Suprapubic skin (tissue), 4 donors: ENCODE results near the gene AKAP3. TPM values are rescaled to one million over a fixed set of nuclear protein-coding genes. Genes with fewer than 3 reads are reported as not detected.

Experiments used
- DNase-seq, 2 donors: peaks; one replicate each; pipeline ENCODE4 v3.0.0-alpha.2; 2019; ENCODE audit warnings: low spot score in 2 of 2
- H3K27ac ChIP-seq: fragments of 200-600 bp; sonication (generic); one replicate; pipeline ENCODE4 v1.5.1; 2019
- H3K27me3 ChIP-seq: fragments of 200-600 bp; sonication (generic); one replicate; pipeline ENCODE4 v1.5.1; 2019
- H3K36me3 ChIP-seq: fragments of 200-600 bp; sonication (generic); one replicate; pipeline ENCODE4 v1.5.1; 2019
- H3K4me1 ChIP-seq: fragments of 200-600 bp; sonication (generic); one replicate; pipeline ENCODE4 v1.5.1; 2019
- H3K4me3 ChIP-seq: fragments of 200-600 bp; sonication (generic); one replicate; pipeline ENCODE4 v1.5.1; 2019; ENCODE audit warnings: mild to moderate bottlenecking
- H3K9me3 ChIP-seq: fragments of 200-600 bp; sonication (generic); one replicate; pipeline ENCODE4 v1.5.1; 2019
- EP300 ChIP-seq: sonication (generic); formaldehyde crosslinking; IDR thresholded peaks from one replicate; pipeline ENCODE4 v1.6.1; 2017; ENCODE audit warnings: antibody characterized with exemption
- POLR2A ChIP-seq, 2 donors: fragments of 450-650 bp; IDR thresholded peaks; one replicate each; pipeline ENCODE4 v1.6.1; 2017; ENCODE audit warnings: antibody characterized with exemption in 2 of 2, mild to moderate bottlenecking in 2 of 2, moderate library complexity in 2 of 2
- POLR2AphosphoS5 ChIP-seq, 3 donors: sonication (generic); formaldehyde crosslinking; IDR thresholded peaks; one replicate each; pipeline ENCODE4 v1.6.1; 2017; ENCODE audit warnings: antibody characterized with exemption in 3 of 3
- WGBS: methylation state at CpG from one replicate; pipeline ENCODE4 v1.1.5; 2018; 5-methylcytosine and 5-hydroxymethylcytosine counted together
- total RNA-seq, 4 donors: library from RNA; depleted of rRNA; stranded (reverse); fragments of >200 nt; gene quantifications; one replicate each; pipeline ENCODE4 v1.1.0, GENCODE V29; 2016
- TF ChIP-seq, protein P1 (sequence below), 2 donors: fragments of 200-600 bp in 1 of 2; fragments of 450-650 bp in 1 of 2; sonication (generic) in 1 of 2; IDR thresholded peaks; one replicate each; pipeline ENCODE4 v1.5.1; 2016 to 2019; ENCODE audit warnings: antibody characterized with exemption in 2 of 2, mild to moderate bottlenecking in 1 of 2, moderate library complexity in 1 of 2

The AKAP3 gene
- total RNA-seq, 4 donors from 2014 or later = 1.2 to 1.9 (median 1.5) TPM

DNA sequence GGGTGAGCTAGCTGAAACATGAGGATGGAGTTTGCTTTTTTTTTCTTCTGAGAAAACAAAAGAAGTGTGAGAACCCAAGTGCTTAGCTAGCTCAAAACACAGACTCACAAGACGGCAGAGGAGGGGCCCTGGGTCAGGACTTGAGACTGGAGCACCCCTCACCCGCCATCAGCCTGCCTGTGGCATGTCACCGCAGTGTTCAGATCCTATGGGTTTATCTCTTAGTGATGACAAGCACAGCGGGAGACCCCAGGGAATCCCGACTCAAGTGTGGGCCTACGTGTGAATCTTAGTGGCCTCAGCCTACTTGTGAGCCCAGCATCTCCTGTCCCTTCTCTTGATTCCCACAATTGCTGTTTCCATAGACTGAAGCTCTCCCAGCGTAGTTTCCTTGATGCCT, 64.0 kb downstream of the AKAP3 start:
- Histone ChIP-seq H3K4me3 (no peak overlapping the region), H3K9me3 (no peaks in the 10 kb centered on the region), H3K27me3 (peaks cover 13% of the 10 kb centered on the region), H3K27ac (no peak overlapping the region), H3K4me1 (no peaks in the 10 kb centered on the region), H3K36me3 (no peaks in the 10 kb centered on the region)
- no peak for DNase-seq
- 82% methylated on average over 7 of the region's 7 CpGs for WGBS
- TF ChIP-seq POLR2A (IDR thresholded peaks at IDR 0.05) = no peak
- no peak for TF ChIP-seq EP300
- TF ChIP-seq, protein P1, sequence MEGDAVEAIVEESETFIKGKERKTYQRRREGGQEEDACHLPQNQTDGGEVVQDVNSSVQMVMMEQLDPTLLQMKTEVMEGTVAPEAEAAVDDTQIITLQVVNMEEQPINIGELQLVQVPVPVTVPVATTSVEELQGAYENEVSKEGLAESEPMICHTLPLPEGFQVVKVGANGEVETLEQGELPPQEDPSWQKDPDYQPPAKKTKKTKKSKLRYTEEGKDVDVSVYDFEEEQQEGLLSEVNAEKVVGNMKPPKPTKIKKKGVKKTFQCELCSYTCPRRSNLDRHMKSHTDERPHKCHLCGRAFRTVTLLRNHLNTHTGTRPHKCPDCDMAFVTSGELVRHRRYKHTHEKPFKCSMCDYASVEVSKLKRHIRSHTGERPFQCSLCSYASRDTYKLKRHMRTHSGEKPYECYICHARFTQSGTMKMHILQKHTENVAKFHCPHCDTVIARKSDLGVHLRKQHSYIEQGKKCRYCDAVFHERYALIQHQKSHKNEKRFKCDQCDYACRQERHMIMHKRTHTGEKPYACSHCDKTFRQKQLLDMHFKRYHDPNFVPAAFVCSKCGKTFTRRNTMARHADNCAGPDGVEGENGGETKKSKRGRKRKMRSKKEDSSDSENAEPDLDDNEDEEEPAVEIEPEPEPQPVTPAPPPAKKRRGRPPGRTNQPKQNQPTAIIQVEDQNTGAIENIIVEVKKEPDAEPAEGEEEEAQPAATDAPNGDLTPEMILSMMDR (IDR thresholded peaks at IDR 0.05) = no peak
- TF ChIP-seq POLR2AphosphoS5 (IDR thresholded peaks at IDR 0.05) = no peak

DNA sequence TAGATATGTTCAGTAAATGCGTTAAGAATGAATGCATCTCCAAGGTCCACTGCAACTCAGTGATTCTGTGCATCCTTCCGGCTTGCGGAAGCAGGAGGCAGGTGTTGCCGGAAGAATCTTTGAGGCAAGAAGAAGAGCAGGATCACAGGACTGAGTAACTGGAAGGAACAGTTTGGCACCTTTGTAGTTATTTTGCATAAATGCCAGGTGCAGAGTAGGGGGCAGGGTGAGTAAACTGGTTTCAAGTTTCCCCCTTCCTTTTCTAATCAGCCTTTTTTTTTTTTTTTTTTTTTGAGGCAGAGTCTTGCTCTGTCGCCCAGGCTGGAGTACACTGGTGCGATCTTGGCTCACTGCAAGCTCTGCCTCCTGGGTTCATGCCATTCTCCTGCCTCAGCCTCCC, 64.6 kb downstream of the AKAP3 start:
- TF ChIP-seq POLR2AphosphoS5 (IDR thresholded peaks at IDR 0.05) = no peak
- no peak for TF ChIP-seq EP300
- TF ChIP-seq POLR2A (IDR thresholded peaks at IDR 0.05) = no peak
- TF ChIP-seq, protein P1 (IDR thresholded peaks at IDR 0.05) = no peak
- Histone ChIP-seq H3K36me3 (no peaks in the 10 kb centered on the region), H3K27me3 (peaks cover 13% of the 10 kb centered on the region), H3K4me1 (no peaks in the 10 kb centered on the region), H3K4me3 (no peak overlapping the region), H3K9me3 (no peaks in the 10 kb centered on the region), H3K27ac (no peak overlapping the region)
- no peak for DNase-seq
- WGBS = 80% methylated on average over 6 of the region's 6 CpGs

DNA sequence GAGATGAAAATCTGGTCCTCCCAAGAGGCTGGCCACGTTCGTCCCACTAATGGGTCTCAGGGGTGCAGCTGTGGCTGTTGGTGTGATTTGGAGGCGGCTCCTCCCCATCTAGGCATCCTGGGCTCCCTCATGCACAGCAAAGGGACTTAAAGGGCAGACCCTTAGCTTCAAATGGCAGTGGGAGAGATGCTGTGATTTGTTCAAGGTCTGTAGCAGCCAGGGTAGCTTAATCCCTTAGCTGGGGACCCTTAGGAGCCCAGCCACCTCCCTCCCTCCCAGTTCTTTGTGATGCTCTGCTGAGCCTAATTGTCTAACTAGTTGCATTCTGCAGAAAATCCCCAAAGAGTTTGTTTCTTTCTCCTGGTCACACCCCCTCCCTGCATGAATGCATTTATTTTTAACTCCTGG, 68.6 kb downstream of the AKAP3 start:
- H3K27me3 ChIP-seq = no peaks in the 10 kb centered on the region
- H3K27ac ChIP-seq = no peak overlapping the region
- no peak for TF ChIP-seq POLR2AphosphoS5 (IDR thresholded peaks at IDR 0.05)
- no peaks in the 10 kb centered on the region for H3K9me3 ChIP-seq
- no peaks in the 10 kb centered on the region for H3K4me1 ChIP-seq
- no peak for DNase-seq
- no peak overlapping the region for H3K4me3 ChIP-seq
- WGBS = 68% methylated on average over 3 of the region's 3 CpGs
- H3K36me3 ChIP-seq = no peaks in the 10 kb centered on the region

DNA sequence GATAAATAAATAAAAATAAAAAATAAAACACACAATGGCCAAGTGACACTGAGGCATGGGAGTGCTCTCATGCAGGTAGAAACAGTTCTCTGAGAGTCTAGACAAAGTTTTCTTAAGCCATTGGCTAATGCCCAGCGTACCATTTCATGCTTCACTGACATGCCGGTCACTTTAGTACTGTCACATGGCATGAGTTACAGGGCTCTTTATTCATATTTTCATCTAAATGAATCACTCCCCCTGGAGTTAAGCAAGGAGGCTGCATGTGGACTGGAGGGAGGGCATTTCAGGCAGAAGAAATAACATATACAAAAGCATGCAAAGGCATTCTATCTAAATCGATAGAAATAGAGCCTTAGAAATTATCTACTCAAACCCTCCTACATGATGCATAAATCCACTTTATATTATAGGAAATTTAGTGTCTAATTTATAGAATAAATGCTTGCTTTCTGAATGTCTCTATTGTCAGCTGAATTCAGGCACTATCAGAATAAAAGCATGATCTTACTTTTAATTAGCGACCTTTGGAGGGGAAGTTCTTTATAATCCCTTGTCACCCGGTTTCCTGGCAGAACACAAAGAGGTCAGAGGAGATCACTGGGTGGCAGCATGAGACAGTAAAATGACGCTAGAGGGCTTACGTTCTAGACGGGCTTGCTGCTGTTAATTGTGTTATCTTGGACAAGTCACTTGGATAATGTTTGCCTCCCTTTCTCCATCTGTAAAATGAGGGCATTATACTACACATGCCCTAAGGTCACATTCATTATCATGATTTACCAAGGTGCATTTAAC, 69.3 kb downstream of the AKAP3 start:
- no peaks in the 10 kb centered on the region for H3K27me3 ChIP-seq
- no peak for DNase-seq
- TF ChIP-seq EP300 (no peak), POLR2A (IDR thresholded peaks at IDR 0.05) (no peak), POLR2AphosphoS5 (IDR thresholded peaks at IDR 0.05) (no peak)
- TF ChIP-seq, protein P1 (IDR thresholded peaks at IDR 0.05) = no peak
- no peaks in the 10 kb centered on the region for H3K4me1 ChIP-seq
- no peaks in the 10 kb centered on the region for H3K36me3 ChIP-seq
- no peak overlapping the region for H3K27ac ChIP-seq
- H3K4me3 ChIP-seq = no peak overlapping the region
- 33% methylated on average over 8 of the region's 8 CpGs for WGBS
- H3K9me3 ChIP-seq = no peaks in the 10 kb centered on the region

DNA sequence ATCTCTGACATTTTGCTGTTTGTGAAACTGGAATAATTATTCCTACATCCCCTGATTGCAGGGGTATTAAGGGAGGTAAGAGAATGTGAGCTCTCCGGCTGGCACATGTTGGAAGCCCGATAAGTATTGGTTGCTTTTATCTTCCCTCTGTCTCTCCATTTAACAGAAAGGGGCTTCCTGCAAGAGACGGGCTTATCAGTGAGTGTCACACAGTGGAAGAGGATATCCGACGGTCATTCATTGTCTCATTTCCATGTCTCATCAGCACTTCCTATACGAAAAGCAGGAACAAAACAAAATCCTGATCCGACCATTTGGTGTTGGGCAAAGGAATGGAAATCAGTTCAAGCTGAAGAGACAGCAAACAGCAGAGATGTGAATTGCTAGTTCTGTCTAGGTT, 76.2 kb downstream of the AKAP3 start:
- H3K27me3 ChIP-seq = no peaks in the 10 kb centered on the region
- H3K36me3 ChIP-seq = no peaks in the 10 kb centered on the region
- TF ChIP-seq POLR2A (IDR thresholded peaks at IDR 0.05) (no peak), POLR2AphosphoS5 (IDR thresholded peaks at IDR 0.05) (no peak), EP300 (no peak)
- TF ChIP-seq, protein P1 (IDR thresholded peaks at IDR 0.05) = no peak
- no peak overlapping the region for H3K4me3 ChIP-seq
- WGBS = 85% methylated on average over 7 of the region's 7 CpGs
- no peak overlapping the region for H3K27ac ChIP-seq
- DNase-seq = no peak
- H3K4me1 ChIP-seq = no peaks in the 10 kb centered on the region
- H3K9me3 ChIP-seq = no peaks in the 10 kb centered on the region

DNA sequence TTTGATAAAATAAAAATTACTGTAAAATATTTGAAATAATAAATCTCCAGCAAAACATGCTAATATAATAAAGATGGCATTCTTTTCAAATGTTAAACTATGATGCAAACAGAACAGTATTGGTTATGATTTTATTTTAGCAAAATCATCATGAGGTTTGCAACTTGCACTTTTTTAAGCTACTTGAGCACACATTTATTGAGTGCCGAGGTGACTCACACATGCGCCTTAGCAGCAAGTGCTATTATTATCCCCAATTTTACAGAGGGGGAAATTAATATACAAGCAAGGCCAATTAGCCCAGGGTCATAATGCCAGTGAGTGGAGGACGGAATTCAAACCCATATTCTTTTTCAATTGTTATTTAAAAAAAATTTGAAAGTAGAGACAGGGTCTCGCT, 79.6 kb downstream of the AKAP3 start:
- TF ChIP-seq EP300 = no peak
- no peak for TF ChIP-seq POLR2A (IDR thresholded peaks at IDR 0.05)
- TF ChIP-seq, protein P1 (IDR thresholded peaks at IDR 0.05) = no peak
- no peak for TF ChIP-seq POLR2AphosphoS5 (IDR thresholded peaks at IDR 0.05)
- H3K27me3 ChIP-seq = no peaks in the 10 kb centered on the region
- 81% methylated on average over 4 of the region's 4 CpGs for WGBS
- DNase-seq = no peak
- H3K9me3 ChIP-seq = no peaks in the 10 kb centered on the region
- H3K27ac ChIP-seq = no peak overlapping the region
- no peaks in the 10 kb centered on the region for H3K4me1 ChIP-seq
- H3K4me3 ChIP-seq = no peak overlapping the region
- H3K36me3 ChIP-seq = no peaks in the 10 kb centered on the region
